ENCODE data around the gene CDH13.

CDH13 gene

GRCh38 chr16:82963653-82964052 is 336.9 kb downstream of the CDH13 start:
- DNase-seq, result no peak

GRCh38 chr16:82965808-82966207 is 339.0 kb downstream of the CDH13 start:
- no peak for DNase-seq

- DNase-seq, result no peak
Observed at GRCh38 chr16:82967424-82967823, 340.7 kb downstream of the CDH13 start.

- DNase-seq, result no peak
Observed at GRCh38 chr16:82971126-82971525, 344.4 kb downstream of the CDH13 start.

- DNase-seq, result no peak
Observed at GRCh38 chr16:82972331-82972919, 345.7 kb downstream of the CDH13 start.

- no peak for DNase-seq
Observed at GRCh38 chr16:82979406-82980111, 352.8 kb downstream of the CDH13 start.

GRCh38 chr16:82980810-82981209 is 354.0 kb downstream of the CDH13 start:
- DNase-seq, result no peak

- DNase-seq, result no peak
Observed at GRCh38 chr16:82987767-82988166, 361.0 kb downstream of the CDH13 start.

GRCh38 chr16:82990155-82990554 is 363.4 kb downstream of the CDH13 start:
- no peak for DNase-seq

- no peak for DNase-seq
Observed at GRCh38 chr16:82991410-82991809, 364.6 kb downstream of the CDH13 start.

GRCh38 chr16:82991966-82992675 is 365.4 kb downstream of the CDH13 start:
- DNase-seq, result no peak

GRCh38 chr16:82992786-82993185 is 366.0 kb downstream of the CDH13 start:
- DNase-seq, result no peak

GRCh38 chr16:82993415-82993814 is 366.6 kb downstream of the CDH13 start:
- no peak for DNase-seq

- DNase-seq, result no peak
Observed at GRCh38 chr16:82993926-82994325, 367.2 kb downstream of the CDH13 start.

- DNase-seq, result no peak
Observed at GRCh38 chr16:82995286-82995923, 368.6 kb downstream of the CDH13 start.

GRCh38 chr16:82995924-82996441 is 369.2 kb downstream of the CDH13 start:
- no peak for DNase-seq

GRCh38 chr16:82996814-82997213 is 370.0 kb downstream of the CDH13 start:
- no peak for DNase-seq

GRCh38 chr16:82999711-83000110 is 372.9 kb downstream of the CDH13 start:
- no peak for DNase-seq

GRCh38 chr16:83002351-83003334 is 375.9 kb downstream of the CDH13 start:
- no peak for DNase-seq

GRCh38 chr16:83004868-83005652 is 378.3 kb downstream of the CDH13 start:
- DNase-seq, result no peak

GRCh38 chr16:83005653-83006160 is 378.9 kb downstream of the CDH13 start:
- no peak for DNase-seq
